Stimulated activated CD4-positive, alpha-beta T cell treated with anti-CD3 and anti-CD28 coated beads, Interleukin-4, amount 100 ng/mL, for 4 hours (primary cell): ENCODE measurements around the gene BRF1.

Experiments
- DNase-seq, 2 experiments: peaks; one replicate each; pipeline ENCODE4 v3.0.0-alpha.2; 2020

BRF1 gene

DNA sequence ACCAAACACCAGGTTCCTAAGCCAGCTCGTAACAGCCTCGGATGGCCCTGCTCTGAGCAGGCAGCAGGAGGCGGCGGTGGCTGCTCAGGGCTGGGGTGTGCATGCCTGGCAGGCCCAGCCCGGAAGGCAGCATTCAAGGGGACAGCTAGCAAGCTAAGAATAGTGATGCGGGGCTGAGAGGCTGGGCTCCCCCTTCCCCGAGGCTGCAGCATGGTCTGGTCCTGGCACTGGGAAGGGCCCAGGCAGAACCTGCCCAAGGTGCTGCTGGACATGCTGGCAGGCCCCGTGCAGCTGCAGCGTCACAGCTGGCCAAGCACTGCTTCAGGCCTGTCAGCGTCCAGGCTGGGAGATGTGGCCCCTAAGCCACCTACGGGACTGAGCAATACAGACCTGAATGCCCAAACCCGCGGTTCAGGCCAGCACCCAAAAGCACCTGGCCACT is 93.3 kb downstream of the BRF1 start:
- DNase-seq = no peak

DNA sequence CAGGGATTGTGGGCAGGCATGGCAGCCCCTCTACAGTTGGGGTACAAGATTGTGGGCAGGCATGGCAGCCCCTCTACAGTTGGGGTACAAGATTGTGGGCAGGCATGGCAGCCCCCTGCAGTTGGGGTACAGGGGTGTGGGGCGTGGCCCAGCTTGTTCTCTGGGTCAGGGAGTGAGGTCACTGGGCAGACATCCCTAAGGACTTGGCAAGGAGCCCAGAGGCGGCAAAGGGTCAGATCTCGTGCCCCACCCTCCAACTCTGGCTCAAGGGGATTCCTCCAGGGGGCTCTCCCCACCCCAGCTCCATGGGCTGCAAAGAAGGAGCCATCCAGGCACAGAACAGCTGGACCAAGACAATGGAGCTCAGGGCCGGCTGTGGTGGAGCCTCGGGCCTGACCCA is 93.9 kb downstream of the BRF1 start:
- no peak for DNase-seq

DNA sequence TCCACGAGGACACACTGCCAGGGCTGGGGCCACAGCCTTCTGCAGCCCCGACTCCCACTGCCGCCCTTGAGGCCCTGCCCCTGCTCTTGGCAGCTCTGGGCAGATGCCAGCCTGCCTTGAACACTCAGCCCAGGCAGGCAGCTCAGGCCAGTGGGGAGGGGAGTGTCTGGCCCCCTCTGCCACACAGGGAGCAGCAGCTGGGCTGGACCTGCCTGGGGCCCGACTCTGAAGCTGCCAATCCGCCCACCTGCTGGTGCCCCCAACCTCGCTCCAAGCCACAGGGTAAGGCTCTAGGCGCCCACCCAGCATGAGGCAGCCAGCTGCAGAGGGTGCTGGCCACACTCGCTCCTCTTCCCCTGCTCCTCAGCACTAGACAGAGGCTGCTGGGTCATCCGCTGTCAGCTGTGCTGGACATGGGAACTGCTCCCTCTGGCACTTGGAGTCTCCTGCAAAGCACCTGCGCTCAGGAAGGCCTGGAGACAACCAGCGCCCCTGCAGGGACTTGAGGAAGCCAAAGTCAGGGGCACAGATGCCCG is 95.1 kb downstream of the BRF1 start:
- no peak for DNase-seq

DNA sequence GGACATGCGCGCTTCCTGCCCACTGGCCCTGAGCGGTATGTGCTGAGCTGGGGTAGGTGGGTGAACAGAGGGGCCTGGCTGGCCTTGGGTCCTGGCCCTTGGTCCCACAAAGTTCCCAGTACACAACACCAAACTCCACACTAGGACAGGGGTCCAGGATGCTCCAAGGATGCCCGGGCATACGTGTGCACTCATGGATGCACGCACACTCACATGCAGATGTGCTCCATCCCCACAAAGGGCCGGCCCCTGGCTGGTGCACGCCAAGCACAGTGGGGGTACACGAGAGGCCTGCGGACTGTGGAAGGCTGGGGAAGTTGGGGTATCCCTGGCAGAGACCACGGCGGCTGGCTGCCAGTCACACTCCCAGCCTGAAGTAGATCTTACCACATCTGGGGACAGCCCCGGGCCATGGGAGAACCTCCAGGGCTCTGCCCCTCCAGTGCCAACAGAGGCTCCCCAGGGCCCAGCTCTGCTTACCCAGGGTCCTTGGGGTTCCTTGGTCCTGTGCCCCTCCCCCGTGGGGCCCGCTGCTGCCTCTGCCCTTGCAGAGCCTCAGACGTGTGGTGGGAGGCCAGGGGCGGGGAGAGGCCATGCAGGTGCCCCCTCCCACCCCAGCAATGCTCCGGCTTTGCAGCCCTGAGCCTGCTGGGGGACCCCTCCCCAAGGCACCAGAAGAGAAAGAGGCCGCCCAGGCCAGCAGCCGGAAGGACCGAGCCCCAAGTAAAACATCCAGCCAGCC is 95.7 kb downstream of the BRF1 start:
- DNase-seq = no peak

DNA sequence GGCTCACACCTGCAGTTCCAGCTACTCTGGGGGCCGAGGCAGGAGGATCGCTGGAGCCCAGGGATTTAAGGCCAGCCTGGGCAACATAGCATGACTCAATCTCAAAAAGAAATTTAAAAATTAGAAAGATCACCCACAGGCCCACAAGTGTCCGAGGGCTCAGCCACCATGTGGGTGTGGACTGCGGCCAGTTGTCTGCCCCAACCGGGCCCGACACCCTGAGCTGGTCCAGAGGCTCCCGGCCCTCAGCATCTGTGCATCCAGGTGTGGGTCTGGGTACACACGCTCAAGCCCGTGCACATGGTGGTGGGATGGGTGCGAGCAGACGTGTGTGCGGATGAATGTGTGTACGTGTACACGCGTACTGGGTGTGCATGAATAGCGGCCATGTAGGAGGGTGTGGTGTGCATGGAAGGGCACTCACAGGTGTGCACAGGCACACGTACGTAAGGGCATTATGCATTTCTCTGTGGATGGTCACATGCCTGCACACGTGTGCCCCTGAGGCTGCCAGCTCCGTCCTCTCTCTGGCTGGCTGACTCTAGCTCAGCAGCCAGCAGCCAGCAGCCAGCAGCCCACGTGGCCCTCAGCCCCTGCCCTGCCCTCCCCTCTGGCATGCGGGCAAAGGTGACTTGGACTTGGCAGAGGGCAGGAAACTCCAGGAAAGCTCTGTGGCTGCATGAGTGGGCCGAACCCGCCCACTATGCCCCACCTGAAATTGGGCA is 96.4 kb downstream of the BRF1 start:
- DNase-seq = no peak

DNA sequence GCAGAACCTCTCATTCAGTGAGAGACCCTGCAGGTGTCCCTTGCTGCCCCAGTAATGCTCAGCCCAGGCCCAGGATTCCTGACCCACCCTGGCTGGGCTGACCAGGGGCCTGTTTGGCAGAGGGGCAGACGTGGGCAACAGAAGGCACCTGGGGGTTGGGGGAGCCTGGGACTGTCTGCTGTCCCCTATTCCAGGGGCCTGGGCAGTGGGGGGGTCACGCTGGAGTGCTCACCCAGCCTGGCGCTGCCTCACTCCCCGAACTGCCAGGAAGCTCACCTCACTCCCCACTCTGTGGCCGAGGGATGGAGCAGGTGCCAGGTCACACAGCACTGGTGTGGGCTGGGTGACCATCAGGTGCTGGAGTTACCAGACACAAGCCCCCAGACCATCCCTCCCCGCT is 97.1 kb downstream of the BRF1 start:
- DNase-seq = no peak

DNA sequence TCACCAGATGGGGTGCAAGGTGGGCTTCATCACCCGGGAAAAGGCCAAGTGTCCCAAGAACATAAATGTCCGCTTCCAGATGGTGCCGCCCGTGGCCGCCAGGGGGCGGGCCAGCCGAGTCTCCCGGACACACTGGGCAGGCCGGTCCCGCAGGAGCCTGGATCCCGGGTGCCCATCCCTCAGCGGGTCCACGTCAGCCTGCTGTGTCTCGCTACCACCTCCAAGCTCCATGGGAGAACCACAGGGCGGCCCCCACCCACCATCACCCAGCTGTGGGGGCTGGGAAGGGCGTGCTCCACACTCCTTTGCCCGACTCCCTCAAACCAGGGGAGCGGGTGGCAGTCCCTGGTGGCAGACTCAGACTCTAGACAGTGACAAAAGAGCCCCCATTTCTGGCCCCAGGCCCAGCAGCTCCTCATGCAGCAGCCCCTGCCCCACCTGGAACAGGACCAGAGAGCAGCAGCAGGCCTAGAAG is 97.7 kb downstream of the BRF1 start:
- peak; percentile 32 to 63 for DNase-seq

DNA sequence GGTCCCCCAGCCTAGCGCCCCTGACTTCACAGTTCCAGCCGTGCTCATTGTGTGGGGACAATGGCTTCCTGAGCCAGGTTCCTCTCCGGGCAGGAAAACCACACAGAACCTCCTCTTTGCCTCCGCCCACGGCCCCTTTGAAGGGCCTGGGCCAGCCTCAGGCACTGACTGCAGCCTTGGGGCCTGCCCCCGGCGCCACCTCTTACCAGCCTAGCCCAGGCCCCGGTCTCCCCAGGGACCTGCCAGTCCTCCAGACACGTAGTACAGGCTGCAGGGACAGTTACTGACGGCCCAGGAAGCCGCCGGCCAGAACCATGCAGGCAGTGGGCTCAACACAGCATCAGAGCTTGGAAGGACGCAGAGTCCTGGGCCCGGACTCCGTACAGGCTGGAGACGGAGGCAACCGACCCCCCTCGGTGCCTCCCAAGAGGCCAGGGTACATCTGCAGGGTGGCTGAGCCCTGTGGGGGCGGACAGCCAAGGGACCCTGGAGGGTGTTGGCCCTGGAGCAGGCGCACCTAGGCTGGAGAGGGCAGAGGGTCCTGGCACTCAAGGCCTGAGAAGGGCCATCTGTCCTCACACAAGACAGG is 98.8 kb downstream of the BRF1 start:
- DNase-seq = no peak

DNA sequence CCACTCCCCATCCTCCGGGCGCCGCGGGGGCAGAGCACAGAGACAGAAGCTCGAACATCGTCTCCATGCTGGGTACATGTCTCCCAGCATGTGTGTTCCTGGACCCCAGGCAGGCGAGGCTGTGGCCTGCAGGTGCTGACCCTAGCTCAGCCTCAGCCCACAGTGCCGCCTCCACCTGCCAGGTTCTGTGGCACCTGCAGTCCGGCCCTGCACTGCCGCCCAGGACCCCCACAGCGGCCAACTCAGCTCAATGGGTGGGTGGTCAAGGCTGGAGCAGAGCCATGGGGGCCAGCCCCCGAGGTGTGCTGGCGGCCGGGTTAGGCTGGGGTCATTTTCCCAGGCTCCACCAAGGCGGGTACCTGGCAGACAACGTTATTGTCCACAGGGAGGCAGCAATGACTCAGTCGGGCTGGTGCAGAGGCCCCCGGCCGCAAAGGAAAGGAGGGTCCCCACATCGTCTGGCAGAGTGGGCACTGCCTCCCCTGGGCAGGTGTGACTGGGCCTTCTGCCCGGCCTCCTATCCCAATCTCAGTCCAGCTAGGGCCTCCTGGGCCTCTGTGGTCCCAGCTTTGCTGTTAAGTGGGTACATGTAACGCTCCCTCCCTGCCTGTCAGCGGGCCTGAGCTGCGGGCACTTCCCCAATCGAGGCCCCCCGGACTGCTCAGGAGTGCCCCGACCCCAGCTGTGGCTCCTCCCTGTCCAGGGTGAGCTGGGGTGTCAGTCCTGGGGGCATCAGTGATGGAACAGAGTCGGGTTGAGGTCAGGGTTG is 99.5 kb downstream of the BRF1 start:
- DNase-seq = no peak

DNA sequence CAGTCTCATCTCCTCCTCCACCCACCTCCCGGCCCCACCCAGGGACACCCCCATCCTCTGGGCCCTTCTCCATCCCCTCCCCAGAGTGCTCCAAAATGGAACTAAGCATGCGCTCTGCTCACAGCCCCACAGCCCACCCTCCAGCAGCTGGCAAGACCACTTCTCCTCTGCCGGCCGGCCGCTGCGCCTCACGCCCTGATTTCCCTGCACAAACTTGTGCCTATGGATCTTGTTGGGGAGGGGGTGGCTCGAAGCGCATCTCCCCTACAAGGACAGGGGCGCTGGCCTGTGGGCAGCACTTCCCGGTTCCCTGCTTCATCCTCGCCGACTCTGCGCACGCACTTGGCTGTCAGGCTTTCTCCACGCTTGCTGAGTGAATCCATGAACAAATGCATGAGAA is 100.2 kb downstream of the BRF1 start:
- DNase-seq = no peak

DNA sequence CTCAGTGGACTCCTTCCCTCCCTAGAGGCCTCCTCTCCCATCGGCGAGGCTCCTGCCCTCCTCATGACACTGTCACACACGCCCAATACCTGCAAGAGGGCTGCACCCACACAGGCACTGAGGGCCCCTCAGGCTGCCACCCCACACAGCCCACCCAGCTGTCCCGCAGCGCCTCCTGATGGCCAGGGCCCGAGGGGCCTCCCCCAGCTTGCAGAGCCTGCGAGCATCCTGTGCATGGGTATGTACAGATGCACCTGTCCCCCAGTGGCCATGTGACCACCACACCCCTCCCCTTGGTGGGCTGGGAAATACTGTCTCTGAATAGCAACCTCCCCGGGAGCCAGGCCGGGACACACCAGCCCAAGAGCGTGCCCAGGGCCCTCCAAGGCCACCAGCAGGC is 100.7 kb downstream of the BRF1 start:
- no peak for DNase-seq

DNA sequence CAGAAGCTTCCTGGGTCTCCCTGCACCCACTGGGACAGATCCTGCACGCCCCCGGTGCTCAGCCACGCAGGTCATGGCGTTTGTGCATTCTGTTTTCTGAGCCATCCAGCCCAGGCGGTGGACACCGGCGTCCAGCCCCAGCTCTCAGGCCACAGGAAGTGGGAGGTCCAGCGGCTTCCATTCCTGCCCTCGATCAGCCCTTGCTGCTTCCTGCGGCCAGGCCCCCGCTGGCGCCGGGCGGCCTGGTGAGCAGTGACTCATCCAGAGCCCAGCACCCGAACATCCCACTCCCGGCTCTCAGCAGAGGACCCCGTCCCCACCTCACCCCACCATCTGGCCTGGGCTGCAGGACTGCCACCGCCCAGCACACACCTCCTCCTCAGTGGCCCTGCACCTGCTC is 101.7 kb downstream of the BRF1 start:
- no peak for DNase-seq

DNA sequence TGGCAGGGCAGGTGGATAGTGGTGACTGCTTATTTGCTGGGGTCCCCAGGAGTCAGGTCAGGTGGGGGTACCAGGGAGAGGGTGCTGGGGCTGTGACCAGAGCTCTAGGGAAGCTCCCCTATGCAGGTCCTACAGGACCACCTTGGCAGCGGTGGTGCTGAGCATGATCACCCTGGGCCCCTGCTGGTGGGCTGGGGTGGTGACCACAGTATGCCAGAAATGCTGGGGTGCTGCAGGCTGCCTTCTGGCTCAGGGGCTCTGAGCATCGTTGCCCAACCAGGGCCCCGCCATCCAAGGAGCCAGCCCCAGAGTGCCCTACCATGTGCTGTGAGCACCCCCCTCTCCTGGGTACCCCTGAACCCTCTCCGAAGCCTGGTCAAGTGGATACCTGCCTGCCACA is 102.2 kb downstream of the BRF1 start:
- DNase-seq = no peak

DNA sequence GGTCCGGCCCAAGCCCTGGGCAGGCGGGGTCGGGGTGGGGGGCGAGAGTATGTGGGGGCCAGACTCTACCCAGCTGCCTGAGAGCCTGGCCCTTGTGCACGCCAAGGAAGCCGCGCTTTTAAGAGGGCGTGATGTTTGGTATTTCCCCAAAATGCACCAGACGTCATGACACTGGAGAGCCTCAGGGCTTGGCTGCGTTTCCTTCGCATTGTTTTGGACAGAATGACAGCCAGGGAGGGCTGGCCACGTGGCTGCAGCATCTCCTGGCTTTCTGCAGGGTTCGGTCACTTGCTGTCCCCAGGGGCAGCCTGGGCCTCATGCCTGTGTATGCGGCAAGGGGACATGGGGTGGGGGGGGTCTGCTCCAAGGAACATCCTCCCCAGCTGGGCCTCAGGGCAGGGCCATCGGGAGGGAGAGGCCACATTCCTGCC is 103.6 kb downstream of the BRF1 start:
- no peak for DNase-seq

DNA sequence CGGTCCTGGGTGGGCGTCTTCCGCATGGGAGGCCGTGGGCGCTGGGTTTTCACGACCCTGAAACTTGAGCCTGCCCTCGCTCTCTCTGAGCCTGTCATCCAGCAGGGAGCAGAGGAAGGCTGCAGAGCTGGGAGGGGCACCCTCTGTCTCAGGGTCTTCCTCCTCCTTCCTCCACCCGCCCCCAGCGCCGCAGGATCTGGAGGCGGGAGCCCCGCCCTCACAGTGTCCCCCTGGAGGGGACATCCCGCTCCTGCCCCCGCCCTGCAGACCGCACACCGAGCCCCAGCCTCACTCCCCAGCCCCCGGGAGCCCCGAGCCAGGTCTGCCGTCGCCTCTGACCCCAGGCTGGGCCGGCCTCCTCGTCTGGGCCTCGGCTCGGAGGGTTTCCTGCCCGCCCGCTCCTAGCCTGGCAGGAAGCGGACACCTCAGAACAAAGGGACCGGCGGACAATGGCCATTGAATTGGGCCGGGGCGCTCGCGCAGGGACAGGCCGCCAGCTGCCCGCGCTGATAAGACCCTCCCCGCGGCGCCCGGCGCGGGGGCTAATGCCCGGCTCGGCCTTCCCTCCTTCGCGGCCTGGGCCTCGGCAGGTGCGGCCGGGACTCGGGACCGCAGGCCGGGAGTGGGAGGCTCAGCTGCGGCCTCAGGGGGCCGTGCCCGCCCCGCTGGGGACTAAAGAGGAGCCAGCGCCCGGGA is 104.4 kb downstream of the BRF1 start:
- no peak for DNase-seq

DNA sequence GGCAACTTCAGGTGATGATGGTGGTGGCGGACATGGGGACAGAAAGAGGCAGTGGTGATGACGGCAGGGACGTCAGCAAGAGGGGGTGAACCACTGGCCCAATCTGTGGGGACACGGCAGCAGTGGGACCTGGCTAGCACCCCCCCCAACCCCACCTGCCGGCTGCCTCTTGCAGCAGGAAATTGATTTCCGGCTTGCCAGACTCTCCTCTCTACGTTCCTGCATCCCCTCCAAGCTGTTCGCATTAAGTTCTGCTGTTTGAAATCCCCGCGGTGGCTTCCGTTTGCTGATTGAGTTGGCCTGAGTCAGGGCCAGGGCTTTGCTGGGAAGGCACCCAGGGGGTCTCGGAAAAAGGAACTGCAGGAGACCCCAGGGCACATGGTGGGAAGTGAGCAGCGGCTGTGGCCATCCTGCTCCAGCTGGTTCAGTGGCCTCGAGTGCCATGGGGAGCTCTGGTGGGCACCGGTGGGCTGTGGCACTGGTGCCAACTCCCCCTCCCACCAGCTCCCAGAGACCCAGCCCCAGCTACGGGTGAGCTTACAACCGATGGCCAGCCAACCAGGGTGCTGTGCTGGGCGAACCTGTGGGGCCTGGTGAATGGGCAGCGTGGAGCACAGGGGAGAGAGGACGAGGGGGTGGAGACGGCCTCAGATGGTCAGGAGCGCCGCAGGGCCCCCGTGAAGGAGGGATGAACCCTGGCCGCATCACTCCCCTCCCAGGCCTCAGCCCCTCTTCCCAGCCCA is 105.1 kb downstream of the BRF1 start:
- no peak for DNase-seq

DNA sequence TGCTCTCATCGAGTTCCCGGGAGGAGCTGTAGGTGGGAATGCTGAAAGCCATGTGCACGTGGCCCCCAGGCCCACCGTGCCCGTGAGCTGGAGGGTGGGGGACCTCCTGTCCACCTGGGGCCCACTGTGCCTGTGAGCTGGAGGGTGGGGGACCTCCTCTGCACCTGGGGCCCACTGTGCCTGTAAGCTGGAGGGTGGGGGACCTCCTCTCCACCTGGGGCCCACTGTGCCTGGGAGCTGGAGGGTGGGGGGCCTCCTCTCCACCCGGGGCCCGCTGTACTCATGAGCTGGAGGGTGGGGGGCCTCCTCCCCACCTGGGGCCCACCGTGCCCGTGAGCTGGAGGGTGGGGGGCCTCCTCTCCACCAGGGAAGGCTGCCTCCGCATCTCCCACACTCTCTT is 105.8 kb downstream of the BRF1 start:
- DNase-seq = no peak

DNA sequence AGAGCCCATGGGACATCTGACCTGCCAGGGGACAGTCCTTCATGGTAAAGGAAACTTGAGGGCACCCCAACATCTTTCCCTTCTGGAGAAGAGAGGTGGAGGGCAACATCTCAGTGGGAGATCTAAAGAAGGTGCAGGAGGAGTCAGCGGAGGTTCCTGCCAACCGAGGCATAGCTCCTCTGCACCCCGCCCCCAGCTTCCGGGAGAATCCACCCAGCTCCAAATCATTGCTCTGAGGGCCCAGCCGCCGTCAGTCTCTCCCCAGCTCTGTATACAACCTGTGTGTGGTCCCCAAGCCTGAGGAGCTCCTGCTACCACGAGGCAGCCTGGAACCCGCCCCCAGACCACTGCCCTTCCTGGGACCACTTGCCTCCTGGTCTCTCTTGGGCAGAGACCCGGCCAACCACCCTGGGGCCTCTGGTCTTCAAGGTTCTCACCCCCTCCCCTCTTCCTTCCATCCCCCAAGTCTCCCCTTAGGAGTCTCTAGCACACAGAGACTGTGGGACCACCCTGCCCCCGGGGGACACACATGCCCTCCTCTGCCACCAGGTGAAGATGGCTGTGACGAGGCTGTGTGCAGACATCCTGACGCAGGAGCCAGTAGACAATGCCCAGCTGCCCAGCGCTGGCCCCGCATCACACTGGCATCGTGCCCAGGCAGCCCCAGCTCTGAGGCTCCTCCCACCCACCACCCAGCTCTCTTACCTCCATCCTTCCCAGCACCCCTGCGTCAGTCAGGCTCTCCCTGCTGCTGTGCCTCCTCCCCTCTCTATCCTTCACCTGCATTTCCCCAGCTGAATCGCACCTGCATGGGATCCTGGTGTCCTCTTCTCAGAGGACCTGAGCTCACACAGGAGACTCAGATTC is 106.7 kb downstream of the BRF1 start:
- peak in 1 of 2 experiments; percentile 35 for DNase-seq

DNA sequence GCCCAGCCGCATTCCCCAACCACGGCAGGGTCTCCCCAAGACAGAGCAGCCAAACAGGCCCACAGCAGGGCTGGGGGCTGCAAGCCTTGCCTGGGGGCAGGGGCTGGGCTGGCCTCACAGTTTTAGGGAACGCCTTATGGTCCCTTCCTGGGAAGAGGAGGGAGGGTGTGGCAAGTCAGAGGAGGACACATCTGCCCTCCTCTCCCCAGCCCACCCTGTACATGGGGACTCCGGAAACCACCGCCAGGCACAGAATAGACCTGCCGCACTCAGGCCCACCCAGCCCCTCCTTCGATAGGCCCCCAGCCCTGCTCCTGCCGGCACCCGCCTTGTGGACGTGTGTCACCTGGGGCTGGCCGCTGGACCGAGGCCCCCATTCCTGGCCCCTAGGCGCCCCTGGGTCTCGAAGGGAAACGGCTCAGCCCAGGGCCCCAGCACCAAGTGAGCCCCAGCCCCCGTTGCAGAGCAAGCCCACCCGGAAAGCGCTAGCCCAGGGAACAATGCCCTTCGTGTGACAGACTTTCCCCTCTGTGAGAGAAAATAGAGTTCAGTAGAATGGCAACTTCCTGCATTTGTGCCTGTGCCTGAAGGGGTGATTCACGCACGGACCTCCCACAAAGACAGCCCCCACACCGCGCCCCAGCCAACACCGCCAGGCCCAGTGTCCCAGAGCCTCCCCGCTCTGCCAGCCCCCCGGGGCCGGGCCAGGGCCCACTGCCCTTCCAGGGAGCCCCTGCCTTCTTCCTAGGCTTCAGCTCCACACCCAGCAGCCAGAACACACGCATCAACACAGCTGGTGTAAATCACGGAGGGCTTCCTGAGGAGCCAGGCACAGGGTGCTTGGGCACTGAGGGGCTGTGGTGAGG is 107.7 kb downstream of the BRF1 start:
- peak in 1 of 2 experiments; percentile 35 for DNase-seq
